ENCODE data around the gene CIC.

DNA sequence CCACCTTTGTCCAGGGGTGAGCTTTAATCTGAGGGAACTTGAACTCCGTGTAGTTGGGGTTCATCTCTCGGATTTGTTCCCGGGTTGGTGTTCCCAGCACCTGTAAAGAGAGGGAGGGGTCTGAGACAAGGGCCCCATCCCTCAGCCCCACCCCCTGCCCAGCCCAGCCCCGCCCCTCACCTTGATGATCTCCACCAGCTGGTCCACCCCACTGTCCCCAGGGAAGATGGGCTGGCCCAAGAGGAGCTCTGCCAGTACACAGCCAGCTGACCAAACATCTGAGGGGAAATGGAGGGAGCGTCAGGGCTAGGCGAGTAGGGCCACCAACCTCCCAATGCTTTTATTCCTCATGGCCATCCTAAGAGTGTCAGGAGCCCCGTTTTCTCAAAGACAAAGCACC is 35.9 kb upstream of the CIC start:
- TF ChIP-seq, protein P1, sequence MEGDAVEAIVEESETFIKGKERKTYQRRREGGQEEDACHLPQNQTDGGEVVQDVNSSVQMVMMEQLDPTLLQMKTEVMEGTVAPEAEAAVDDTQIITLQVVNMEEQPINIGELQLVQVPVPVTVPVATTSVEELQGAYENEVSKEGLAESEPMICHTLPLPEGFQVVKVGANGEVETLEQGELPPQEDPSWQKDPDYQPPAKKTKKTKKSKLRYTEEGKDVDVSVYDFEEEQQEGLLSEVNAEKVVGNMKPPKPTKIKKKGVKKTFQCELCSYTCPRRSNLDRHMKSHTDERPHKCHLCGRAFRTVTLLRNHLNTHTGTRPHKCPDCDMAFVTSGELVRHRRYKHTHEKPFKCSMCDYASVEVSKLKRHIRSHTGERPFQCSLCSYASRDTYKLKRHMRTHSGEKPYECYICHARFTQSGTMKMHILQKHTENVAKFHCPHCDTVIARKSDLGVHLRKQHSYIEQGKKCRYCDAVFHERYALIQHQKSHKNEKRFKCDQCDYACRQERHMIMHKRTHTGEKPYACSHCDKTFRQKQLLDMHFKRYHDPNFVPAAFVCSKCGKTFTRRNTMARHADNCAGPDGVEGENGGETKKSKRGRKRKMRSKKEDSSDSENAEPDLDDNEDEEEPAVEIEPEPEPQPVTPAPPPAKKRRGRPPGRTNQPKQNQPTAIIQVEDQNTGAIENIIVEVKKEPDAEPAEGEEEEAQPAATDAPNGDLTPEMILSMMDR (IDR thresholded peaks at IDR 0.05 in 4 of 5, conservative IDR thresholded peaks at IDR 0.05 in 1 of 5), result no peak
- no peak for TF ChIP-seq POLR2A (IDR thresholded peaks at IDR 0.05)
